Thyroid gland (tissue), 4 donors: ENCODE measurements around the gene ASCL1. TPM values are rescaled to one million over a fixed set of nuclear protein-coding genes. Genes with fewer than 3 reads are reported as not detected.

Experiments used
- DNase-seq, 2 donors: peaks; one replicate each; pipeline ENCODE4 v3.0.0-alpha.2; 2019
- H3K27ac ChIP-seq, 3 donors: fragments of 200-600 bp; sonication (generic); 1 replicate in 2 of 3; 2 replicates in 1 of 3; pipeline ENCODE4 v1.5.1; 2016 to 2019; ENCODE audit warnings: mild to moderate bottlenecking in 1 of 3, moderate library complexity in 1 of 3
- H3K27me3 ChIP-seq: fragments of 200-600 bp; sonication (generic); one replicate; pipeline ENCODE4 v1.5.1; 2019
- H3K36me3 ChIP-seq, 2 donors: fragments of 200-600 bp; sonication (generic); one replicate each; pipeline ENCODE4 v1.5.1; 2016 to 2019
- H3K4me1 ChIP-seq, 2 donors: fragments of 200-600 bp; sonication (generic); one replicate each; pipeline ENCODE4 v1.5.1; 2017 to 2019
- H3K4me3 ChIP-seq, 3 donors: fragments of 200-600 bp; sonication (generic); replicated peaks in 1 of 3; 1 replicate in 2 of 3; 2 replicates in 1 of 3; pipeline ENCODE4 v1.5.1; 2016; ENCODE audit warnings: mild to moderate bottlenecking in 1 of 3
- H3K9me3 ChIP-seq: fragments of 200-600 bp; sonication (generic); one replicate; pipeline ENCODE4 v1.5.1; 2017
- CTCF ChIP-seq, 6 experiments: fragments of 200-600 bp in 3 of 6; fragments of 450-650 bp in 3 of 6; sonication (generic) in 3 of 6; IDR thresholded peaks; one replicate each; pipeline ENCODE4 v1.5.1; 2016 to 2019; ENCODE audit warnings: antibody characterized with exemption in 6 of 6, mild to moderate bottlenecking in 2 of 6, inconsistent platforms in 1 of 6, moderate library complexity in 1 of 6
- POLR2A ChIP-seq, 2 donors: fragments of 450-650 bp; IDR thresholded peaks; one replicate each; pipeline ENCODE4 v1.6.1; 2017; ENCODE audit warnings: antibody characterized with exemption in 2 of 2, mild to moderate bottlenecking in 2 of 2, moderate library complexity in 1 of 2
- WGBS, 2 donors: methylation state at CpG; one replicate each; pipeline ENCODE4 v1.1.5; 2017; 5-methylcytosine and 5-hydroxymethylcytosine counted together
- intact Hi-C: fragments of 100-400 bp; cut with DNase I; formaldehyde crosslinking; loops from one replicate; pipeline ENCODE4 v1.15.1; 2023
- total RNA-seq, 4 donors: library from RNA; depleted of rRNA; stranded (reverse); fragments of >200 nt; gene quantifications; one replicate each; pipeline ENCODE4 v1.2.3, GENCODE V29; 2016

The ASCL1 gene
- total RNA-seq, 4 donors from 2014 or later, result 0.13 to 1.7 (median 0.49) TPM; not detected in 1

- Histone ChIP-seq H3K4me1 (no peaks in the 10 kb centered on the region), H3K9me3 (no peaks in the 10 kb centered on the region), H3K27me3 (no peaks in the 10 kb centered on the region), H3K36me3 (no peaks in the 10 kb centered on the region), H3K4me3 (no peak overlapping the region), H3K27ac (no peak overlapping the region)
- no peak for DNase-seq
- intact Hi-C loops, result no loop called here
- no peak for TF ChIP-seq POLR2A (IDR thresholded peaks at IDR 0.05)
- TF ChIP-seq CTCF (IDR thresholded peaks at IDR 0.05), result no peak
- WGBS, 2 donors, result 98 to 100% methylated on average over 1 of the region's 1 CpG
Measured at GRCh38 chr12:102980350-102980749, 22.9 kb downstream of the ASCL1 start.

DNA sequence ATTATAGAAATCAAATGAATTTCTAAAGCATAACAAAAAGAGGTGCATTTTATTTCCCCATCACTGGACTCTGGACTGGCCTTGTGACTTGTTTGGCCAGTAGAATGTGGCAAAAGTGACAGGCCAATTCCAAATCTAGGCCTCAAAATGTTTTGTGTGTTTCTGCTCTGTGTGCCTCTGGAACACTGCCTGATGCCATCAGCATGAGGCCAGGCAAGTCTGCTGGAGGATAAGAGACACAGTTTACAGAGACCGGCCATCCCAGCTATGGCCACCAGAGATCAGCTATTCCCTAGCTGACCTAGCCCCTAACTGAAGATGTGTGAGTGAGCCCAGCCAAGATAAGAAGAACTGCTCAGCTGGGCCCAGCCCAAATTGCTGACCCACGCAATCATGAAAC is 32.9 kb downstream of the ASCL1 start:
- TF ChIP-seq CTCF (IDR thresholded peaks at IDR 0.05), result no peak
- TF ChIP-seq POLR2A (IDR thresholded peaks at IDR 0.05), result no peak
- H3K27ac ChIP-seq, result no peak overlapping the region
- no peaks in the 10 kb centered on the region for H3K9me3 ChIP-seq
- no peaks in the 10 kb centered on the region for H3K4me1 ChIP-seq
- H3K4me3 ChIP-seq, result no peak overlapping the region
- no peaks in the 10 kb centered on the region for H3K36me3 ChIP-seq
- no peak for DNase-seq
- no peaks in the 10 kb centered on the region for H3K27me3 ChIP-seq
- WGBS, 2 donors, result 69 to 70% methylated on average over 2 of the region's 2 CpGs
- intact Hi-C loops, result no loop called here

- TF ChIP-seq POLR2A (IDR thresholded peaks at IDR 0.05) (no peak), CTCF (IDR thresholded peaks at IDR 0.05) (no peak)
- Histone ChIP-seq H3K4me1 (no peaks in the 10 kb centered on the region), H3K9me3 (no peaks in the 10 kb centered on the region), H3K4me3 (no peak overlapping the region), H3K36me3 (no peaks in the 10 kb centered on the region), H3K27ac (no peak overlapping the region), H3K27me3 (no peaks in the 10 kb centered on the region)
- WGBS, 2 donors, result 39 to 44% methylated on average over 5 of the region's 5 CpGs
- no peak for DNase-seq
- intact Hi-C loops, result no loop called here
Measured at GRCh38 chr12:102992297-102992696, 34.8 kb downstream of the ASCL1 start.

DNA sequence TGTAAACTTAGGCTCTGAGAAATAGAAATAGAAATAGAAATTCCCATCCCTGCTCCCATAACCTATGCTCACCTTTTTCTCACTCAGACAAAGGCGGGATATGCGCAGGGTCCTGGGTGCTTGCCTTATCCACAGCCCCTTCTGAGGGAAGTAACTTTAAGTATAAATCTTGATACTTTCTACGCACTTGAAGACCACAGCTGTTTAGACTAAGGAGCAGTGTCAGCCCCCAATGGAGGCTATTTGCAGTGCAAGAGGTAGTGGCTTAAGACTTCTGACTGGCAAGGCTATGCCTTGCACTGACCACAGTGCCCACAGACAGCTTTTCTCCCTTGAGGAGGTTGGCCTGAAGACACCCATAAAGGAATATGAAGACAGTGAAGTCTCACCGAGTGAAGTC is 35.2 kb downstream of the ASCL1 start:
- H3K36me3 ChIP-seq, result no peaks in the 10 kb centered on the region
- H3K27me3 ChIP-seq, result no peaks in the 10 kb centered on the region
- intact Hi-C loops, result no loop called here
- H3K27ac ChIP-seq, result no peak overlapping the region
- WGBS, 2 donors, result 89 to 96% methylated on average over 4 of the region's 4 CpGs
- TF ChIP-seq CTCF (IDR thresholded peaks at IDR 0.05), result no peak
- H3K9me3 ChIP-seq, result no peaks in the 10 kb centered on the region
- H3K4me3 ChIP-seq, result no peak overlapping the region
- DNase-seq, result no peak
- H3K4me1 ChIP-seq, result no peaks in the 10 kb centered on the region

DNA sequence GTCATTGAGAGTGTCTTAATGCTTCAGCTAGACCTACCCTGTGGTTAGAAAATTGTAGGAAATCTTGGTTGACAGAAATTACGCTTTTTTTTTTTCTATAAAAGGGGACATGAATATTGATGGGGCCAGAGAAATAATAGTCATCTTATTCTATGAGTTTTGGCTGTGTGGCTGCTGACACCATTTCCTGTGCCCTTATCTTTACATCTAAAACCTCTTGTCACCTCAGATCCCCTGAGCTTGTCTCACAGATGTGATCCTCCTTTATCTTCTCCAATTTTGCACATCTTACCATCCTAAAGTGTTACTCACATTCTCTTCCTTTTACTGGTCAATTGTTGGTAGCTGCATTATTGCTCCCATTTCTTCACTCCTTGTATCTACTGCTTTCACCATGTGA is 36.1 kb downstream of the ASCL1 start:
- no peak overlapping the region for H3K27ac ChIP-seq
- intact Hi-C loops, result no loop called here
- no peaks in the 10 kb centered on the region for H3K4me1 ChIP-seq
- TF ChIP-seq POLR2A (IDR thresholded peaks at IDR 0.05) (no peak), CTCF (IDR thresholded peaks at IDR 0.05) (no peak)
- no peaks in the 10 kb centered on the region for H3K27me3 ChIP-seq
- no peaks in the 10 kb centered on the region for H3K36me3 ChIP-seq
- no peak for DNase-seq
- H3K4me3 ChIP-seq, result no peak overlapping the region
- no peaks in the 10 kb centered on the region for H3K9me3 ChIP-seq
- 78 to 86% methylated on average over 1 of the region's 1 CpG for WGBS, 2 donors
